Progenitor cell of endocrine pancreas (in vitro differentiated cells): ENCODE data around the gene CBLN1. TPM values are rescaled to one million over a fixed set of nuclear protein-coding genes. Genes with fewer than 3 reads are reported as not detected.
"Not testable (repeated sequence)": the region's sequence is repeated elsewhere in the genome, so short reads cannot be mapped to it uniquely, and the experiment has no call there.

Experiments
- DNase-seq: peaks from one replicate; pipeline ENCODE4 v3.0.0; 2021; ENCODE audit warnings: low spot score; ENCODE audit not compliant: unreplicated experiment
- H3K27ac Mint-ChIP-seq: 2 replicates; pipeline ENCODE4 v1.8.0; 2021; ENCODE audit warnings: mild to moderate bottlenecking, moderate library complexity, mixed read lengths
- H3K27me3 Mint-ChIP-seq: 2 replicates; pipeline ENCODE4 v1.8.0; 2021; ENCODE audit warnings: mixed read lengths
- H3K36me3 Mint-ChIP-seq: 2 replicates; pipeline ENCODE4 v1.8.0; 2022; ENCODE audit warnings: mixed read lengths; ENCODE audit not compliant: insufficient read depth
- H3K4me1 Mint-ChIP-seq: 2 replicates; pipeline ENCODE4 v1.8.0; 2021; ENCODE audit warnings: low read depth, mixed read lengths
- H3K4me3 Mint-ChIP-seq: 2 replicates; pipeline ENCODE4 v1.8.0; 2021; ENCODE audit warnings: low read depth, mild to moderate bottlenecking, moderate library complexity, mixed read lengths
- H3K9me3 Mint-ChIP-seq: 2 replicates; pipeline ENCODE4 v1.8.0; 2021; ENCODE audit warnings: low read depth, mixed read lengths
- total RNA-seq: library from RNA; stranded (reverse); gene quantifications from 2 replicates; pipeline ENCODE4 v1.2.1, GENCODE V29; 2021
- TF ChIP-seq, protein P1 (sequence below): fragments of 200-600 bp; sonication (generic); IDR thresholded peaks from one replicate; pipeline ENCODE4 v1.5.0; 2021; ENCODE audit warnings: antibody characterized with exemption, mild to moderate bottlenecking; ENCODE audit not compliant: unreplicated experiment

CBLN1 gene
- total RNA-seq, 1 donor from 2014 or later, result 0.62 TPM

DNA sequence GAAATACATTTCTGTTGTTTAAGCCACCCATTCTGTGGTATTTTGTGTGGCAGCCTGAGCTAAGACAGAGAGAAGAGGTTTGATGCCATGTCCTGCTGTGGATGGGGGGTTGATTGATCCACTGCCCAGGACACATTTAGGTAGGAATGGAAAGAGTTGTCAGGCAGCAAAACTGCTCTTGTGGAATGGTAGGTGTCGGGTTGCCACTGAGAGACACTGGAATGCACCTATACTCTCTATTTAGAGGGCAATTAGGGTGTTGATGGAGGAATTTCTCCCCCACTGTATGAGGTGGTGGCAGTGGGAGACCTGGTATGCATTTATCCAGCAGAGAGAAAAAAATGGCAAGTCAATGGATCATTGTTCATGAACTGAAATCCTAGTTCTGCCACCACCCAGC lies 30.9 kb downstream of the CBLN1 start:
- Mint-ChIP-seq H3K36me3 (no peaks in the 10 kb centered on the region), H3K4me1 (no peaks in the 10 kb centered on the region), H3K27me3 (peaks cover 3% of the 10 kb centered on the region), H3K9me3 (no peaks in the 10 kb centered on the region), H3K4me3 (no peak overlapping the region), H3K27ac (no peak overlapping the region)
- no peak for DNase-seq
- TF ChIP-seq, protein P1, sequence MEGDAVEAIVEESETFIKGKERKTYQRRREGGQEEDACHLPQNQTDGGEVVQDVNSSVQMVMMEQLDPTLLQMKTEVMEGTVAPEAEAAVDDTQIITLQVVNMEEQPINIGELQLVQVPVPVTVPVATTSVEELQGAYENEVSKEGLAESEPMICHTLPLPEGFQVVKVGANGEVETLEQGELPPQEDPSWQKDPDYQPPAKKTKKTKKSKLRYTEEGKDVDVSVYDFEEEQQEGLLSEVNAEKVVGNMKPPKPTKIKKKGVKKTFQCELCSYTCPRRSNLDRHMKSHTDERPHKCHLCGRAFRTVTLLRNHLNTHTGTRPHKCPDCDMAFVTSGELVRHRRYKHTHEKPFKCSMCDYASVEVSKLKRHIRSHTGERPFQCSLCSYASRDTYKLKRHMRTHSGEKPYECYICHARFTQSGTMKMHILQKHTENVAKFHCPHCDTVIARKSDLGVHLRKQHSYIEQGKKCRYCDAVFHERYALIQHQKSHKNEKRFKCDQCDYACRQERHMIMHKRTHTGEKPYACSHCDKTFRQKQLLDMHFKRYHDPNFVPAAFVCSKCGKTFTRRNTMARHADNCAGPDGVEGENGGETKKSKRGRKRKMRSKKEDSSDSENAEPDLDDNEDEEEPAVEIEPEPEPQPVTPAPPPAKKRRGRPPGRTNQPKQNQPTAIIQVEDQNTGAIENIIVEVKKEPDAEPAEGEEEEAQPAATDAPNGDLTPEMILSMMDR, result no peak

DNA sequence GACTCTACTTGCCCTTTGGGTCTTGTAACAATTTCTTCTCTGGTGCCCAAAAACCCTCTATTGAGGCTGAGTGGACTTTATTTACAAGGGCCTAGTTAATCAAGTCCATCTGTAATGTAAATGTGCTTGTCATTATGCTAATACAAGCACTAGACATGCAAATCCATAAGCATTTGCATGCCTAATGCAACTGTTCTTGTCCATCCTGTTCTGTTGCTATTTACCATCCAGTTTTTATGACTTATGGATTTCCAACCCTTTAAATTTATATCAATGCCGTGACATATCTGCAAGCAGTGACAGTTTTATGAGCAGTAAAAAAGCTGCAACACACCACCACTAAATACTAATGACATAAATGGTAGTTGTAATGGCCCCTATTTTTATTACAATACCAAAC lies 33.4 kb downstream of the CBLN1 start:
- no peak for DNase-seq
- H3K4me1 Mint-ChIP-seq, result no peaks in the 10 kb centered on the region
- peaks cover 3% of the 10 kb centered on the region for H3K27me3 Mint-ChIP-seq
- no peaks in the 10 kb centered on the region for H3K9me3 Mint-ChIP-seq
- H3K36me3 Mint-ChIP-seq, result no peaks in the 10 kb centered on the region
- H3K27ac Mint-ChIP-seq, result no peak overlapping the region
- TF ChIP-seq, protein P1, result no peak
- H3K4me3 Mint-ChIP-seq, result no peak overlapping the region

DNA sequence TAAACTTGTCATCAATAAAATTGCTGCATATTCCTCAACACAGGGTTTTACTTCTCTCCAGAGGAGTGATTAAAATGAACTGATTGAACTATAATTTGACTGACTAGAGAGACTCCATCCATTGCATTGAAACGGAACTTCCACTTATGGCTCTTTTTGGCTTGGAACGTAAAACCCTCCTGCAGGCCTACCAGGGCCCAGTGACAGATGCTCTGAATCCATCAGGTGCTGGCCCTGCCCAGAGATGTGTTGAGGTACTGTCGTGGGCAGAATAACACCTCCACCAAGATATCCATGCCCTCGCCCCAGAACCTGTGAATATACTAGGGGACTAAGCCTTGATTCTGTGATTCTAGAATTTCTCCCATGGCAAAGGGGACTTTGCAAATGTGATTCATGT lies 45.4 kb downstream of the CBLN1 start:
- Mint-ChIP-seq H3K27me3 (no peaks in the 10 kb centered on the region), H3K4me1 (no peaks in the 10 kb centered on the region), H3K9me3 (no peaks in the 10 kb centered on the region), H3K27ac (no peak overlapping the region), H3K4me3 (no peak overlapping the region), H3K36me3 (no peaks in the 10 kb centered on the region)
- no peak for DNase-seq
- TF ChIP-seq, protein P1, result no peak

- not testable (repeated sequence) for H3K4me1 Mint-ChIP-seq, H3K4me3 Mint-ChIP-seq, DNase-seq, H3K27me3 Mint-ChIP-seq, H3K9me3 Mint-ChIP-seq, H3K27ac Mint-ChIP-seq, H3K36me3 Mint-ChIP-seq
Measured at GRCh38 chr16:49228335-49228734, 53.3 kb downstream of the CBLN1 start.

Other genes starting within 250 kb of the CBLN1 start
- not detected in 2 replicates for gene C16orf78, start 92.0 kb upstream of the CBLN1 start, total RNA-seq